Stimulated activated CD4-positive, alpha-beta T cell treated with anti-CD3 and anti-CD28 coated beads, Interleukin-15, amount 100 ng/mL, for 48 hours (primary cell): ENCODE results near the gene LIMS2.

Experiments
- DNase-seq, 2 donors: peaks; one replicate each; pipeline ENCODE4 v3.0.0-alpha.2; 2020; ENCODE audit warnings: low read depth in 2 of 2

Gene LIMS2

GRCh38 chr2:127634626-127635379 lies 40.5 kb downstream of the LIMS2 start:
- no peak for DNase-seq

- no peak for DNase-seq
Measured at GRCh38 chr2:127634066-127634617, 41.2 kb downstream of the LIMS2 start.

- no peak for DNase-seq
Measured at GRCh38 chr2:127633556-127634065, 41.7 kb downstream of the LIMS2 start.

- DNase-seq, result no peak
Measured at GRCh38 chr2:127632592-127633489, 42.5 kb downstream of the LIMS2 start.

GRCh38 chr2:127631997-127632581 lies 43.2 kb downstream of the LIMS2 start:
- DNase-seq, result no peak

- DNase-seq, result no peak
Measured at GRCh38 chr2:127631541-127631996, 43.8 kb downstream of the LIMS2 start.

GRCh38 chr2:127630864-127631540 lies 44.3 kb downstream of the LIMS2 start:
- no peak for DNase-seq

GRCh38 chr2:127630096-127630863 lies 45.0 kb downstream of the LIMS2 start:
- DNase-seq, result no peak

- DNase-seq, result no peak
Measured at GRCh38 chr2:127629637-127630036, 45.7 kb downstream of the LIMS2 start.

GRCh38 chr2:127628767-127629614 lies 46.3 kb downstream of the LIMS2 start:
- no peak for DNase-seq

GRCh38 chr2:127627740-127628571 lies 47.4 kb downstream of the LIMS2 start:
- DNase-seq, result no peak

- DNase-seq, result no peak
Measured at GRCh38 chr2:127626917-127627739, 48.2 kb downstream of the LIMS2 start.

- no peak for DNase-seq
Measured at GRCh38 chr2:127626175-127626574, 49.2 kb downstream of the LIMS2 start.

GRCh38 chr2:127625572-127625951 lies 49.8 kb downstream of the LIMS2 start:
- no peak for DNase-seq

- DNase-seq, result no peak
Measured at GRCh38 chr2:127624756-127625571, 50.4 kb downstream of the LIMS2 start.

GRCh38 chr2:127624320-127624755 lies 51.0 kb downstream of the LIMS2 start:
- DNase-seq, result no peak
